ENCODE data around the gene PHKB.

PHKB gene

DNA sequence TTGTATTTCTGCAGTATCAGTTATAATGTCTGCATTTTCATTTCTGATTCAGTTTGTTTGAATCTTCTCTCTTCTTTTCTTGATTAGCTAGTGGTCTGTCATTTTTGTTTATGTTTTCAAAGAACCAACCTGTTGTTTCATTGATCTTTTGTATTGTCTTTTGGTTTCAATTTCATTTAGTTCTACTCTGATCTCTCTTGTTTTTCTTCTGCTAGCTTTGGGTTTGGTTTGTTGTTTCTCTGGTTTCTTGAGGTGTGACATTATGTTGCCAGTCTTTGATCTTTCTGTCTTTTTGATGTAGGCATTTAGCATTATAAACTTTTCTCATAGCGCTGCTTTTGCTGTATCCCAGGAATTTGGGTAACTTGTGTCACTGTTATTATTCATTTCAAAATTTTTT, 107.2 kb downstream of the PHKB start:
- no peak for DNase-seq (ENCODE audit: low read depth in 2 of 2)

DNA sequence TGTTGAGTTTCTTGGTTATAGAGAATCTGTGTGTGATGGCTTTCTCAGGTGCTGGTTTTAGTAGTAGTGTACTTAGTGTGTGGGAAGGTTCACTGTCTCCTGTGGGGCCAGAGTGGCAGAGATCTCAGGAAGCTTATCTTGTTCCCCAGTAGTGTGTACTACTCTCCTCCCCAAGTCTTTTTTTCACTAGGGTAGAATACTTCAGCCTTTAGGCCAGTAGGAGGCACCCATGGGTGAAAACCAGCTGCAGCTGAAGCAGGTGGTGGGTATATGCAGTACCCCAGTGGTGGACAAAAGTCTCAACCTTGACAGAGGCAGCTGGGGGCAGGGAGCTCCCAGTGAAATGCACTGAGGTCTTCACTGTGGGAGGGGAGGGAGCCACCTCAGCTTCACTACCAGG, 109.9 kb downstream of the PHKB start:
- no peak for DNase-seq (ENCODE audit: low read depth in 2 of 2)

DNA sequence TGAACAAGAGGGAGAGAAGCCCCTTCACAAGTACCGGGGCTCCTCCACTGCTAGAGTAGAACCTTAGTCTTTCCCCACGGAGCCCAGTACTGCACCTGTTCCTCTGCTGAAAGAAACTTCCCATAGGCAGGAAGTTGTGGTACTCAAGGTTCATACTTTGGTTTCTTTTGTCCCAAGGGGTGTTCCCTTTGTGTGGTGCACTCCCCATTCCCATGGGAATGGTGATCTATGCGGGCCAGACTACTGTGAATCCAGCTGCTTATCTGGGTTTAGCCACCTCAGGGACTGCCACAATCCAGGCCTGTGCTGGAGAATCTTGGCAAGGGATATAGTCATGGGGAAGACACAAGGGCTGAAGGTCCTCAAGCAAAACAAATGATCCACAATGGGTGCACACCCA, 110.6 kb downstream of the PHKB start:
- DNase-seq (ENCODE audit: low read depth in 2 of 2) = no peak

DNA sequence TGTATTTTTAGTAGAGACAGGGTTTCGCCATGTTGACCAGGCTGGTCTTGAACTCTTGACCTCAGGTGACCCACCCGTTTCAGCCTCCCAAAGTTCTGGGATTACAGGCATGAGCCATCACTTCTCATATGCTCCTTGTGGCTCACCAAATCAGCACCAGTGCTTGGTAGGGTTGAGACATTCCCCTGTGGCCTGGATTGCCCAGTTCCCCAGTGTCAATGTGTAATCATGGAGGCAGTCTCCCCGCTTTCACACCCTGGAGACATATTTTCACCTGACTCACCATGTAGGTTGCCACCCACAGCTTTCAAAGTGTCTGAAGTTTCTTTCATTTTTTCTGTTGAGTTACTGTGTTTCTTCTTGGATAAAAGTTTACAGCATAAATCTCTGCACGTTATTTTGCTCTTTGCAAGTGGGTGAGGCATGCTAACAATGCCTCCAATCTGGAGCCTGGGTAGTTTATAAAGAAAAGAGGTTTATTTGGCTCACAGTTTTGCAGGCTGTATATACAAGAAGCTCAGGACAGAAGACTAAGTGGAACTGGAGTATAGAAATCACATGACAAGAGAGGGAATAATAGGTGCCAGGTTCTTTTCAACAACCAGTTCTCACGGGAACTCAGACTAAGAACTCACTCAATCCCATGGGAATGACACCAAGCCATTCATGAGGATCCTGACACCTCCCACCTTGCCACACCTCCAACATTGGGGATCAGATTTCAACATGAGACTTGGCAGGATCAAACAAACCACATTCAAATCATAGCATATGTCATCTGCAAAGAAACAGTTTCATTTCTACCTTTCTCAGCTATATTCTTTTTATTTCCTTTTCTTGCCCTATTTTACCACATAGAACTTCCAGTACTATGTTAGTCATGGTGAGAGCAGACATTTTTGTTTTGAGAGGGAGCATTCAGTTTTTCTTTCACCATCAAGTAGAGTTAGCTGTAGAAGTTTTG, 113.2 kb downstream of the PHKB start:
- peak in 1 of 2 experiments; percentile 11 for DNase-seq (ENCODE audit: low read depth in 2 of 2)

DNA sequence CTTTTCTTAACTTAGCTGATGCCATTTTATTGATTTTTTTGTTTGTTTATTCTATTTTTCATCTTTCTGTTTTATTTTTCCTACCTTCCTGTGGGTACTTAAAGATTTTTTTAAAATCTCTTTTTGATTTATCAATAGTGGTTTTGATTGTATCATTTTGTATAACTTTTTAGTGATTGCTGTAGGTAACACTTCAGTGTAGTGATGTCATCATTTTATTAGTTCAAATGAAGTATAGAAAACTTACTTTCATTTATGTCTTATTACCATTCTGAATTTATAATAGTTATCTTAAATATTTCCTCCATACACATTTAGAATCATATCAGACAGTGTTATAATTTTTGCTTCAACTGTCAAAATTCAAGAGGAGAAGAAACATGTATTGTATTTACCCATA, 115.9 kb downstream of the PHKB start:
- DNase-seq (ENCODE audit: low read depth in 2 of 2) = no peak

DNA sequence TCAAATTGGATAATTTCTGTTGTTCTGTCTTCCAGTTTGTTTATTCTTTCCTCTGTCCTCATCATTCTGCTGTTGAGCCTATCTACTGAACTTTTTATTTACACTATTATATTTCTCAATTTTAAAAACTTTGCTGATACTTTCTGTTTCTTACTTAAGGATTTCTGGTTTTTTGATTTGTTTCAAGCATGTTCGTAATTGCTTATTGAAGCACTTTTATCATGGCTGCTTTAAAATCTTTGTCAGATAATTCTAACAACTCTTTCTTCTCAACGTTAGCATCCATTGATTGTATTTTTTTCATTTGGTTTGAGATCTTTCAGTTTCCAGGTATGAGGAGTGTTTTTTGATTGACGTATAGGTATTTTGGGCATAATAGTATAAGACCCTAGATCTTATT, 116.9 kb downstream of the PHKB start:
- no peak for DNase-seq (ENCODE audit: low read depth in 2 of 2)

DNA sequence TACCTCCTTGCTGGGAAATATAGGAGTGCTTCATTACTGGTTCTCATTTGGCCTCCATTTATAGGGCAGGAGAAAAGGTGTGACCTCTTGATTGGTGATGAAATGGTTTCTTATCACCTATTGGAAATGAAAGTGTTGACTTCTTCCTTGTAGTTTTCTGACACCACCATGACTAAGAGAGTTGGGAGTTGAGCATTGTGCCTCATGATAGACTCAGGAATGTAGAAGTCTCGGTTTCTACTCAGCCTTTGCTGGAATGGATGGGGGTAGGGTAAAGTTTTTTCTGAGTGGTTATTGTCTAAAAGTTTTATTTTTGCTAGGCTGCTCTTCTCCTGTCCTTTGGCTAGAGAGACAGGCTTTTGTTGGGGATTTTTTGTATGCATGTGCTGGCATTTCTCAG, 117.4 kb downstream of the PHKB start:
- DNase-seq (ENCODE audit: low read depth in 2 of 2) = no peak

DNA sequence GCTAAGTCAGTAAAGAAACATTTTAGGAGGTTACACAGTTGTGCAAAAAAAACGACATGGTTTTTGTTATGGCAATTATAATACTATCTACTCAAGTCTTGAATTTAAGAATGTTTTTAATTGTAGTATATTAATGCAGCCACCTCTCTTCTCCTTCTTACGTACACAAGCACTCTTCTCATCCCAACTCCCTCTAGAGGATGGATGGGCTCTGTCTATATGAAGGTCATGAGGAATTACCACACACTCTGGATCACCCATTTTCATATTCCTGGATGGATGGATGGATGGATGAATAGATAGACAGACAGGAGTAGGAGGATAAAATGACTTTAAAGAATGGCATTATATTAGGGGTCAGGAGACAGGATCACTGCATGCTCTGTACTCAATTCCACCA, 120.0 kb downstream of the PHKB start:
- DNase-seq (ENCODE audit: low read depth in 2 of 2) = no peak

DNA sequence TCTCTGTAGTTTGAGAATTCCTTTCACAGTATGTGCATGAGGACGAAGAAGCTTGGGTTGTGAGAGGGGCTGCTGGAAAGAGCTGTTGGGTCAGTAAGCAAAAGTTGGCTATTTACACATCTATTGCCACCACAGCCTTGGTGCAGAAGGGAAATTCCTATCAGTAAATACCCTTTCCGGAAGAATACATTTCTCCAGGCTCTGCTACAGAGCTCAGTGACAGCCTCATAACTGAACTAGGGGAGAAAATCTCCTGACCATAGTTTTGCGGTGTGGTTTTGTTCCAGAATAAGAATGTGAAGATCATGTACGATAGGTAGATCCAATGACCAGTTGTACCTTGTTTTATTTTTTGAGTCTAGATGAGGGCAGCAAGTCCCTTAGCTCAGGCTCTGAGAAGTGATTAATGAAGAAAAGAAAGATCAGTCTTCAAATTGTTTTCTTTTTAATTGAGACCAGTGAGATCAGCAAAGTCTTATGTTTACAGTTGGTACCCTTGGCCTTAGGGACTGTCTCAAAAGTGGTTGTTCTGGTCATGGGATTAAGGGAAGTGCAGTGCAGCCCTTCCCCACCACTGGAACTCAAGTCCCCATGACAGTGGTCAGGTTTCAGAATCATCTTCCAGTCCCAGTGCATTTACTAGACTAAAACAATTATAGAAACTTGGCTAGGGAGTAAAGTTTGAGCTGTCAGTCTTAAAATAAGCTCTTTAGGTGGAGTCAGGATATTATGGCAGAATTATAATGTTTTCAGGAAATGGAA, 123.5 kb downstream of the PHKB start:
- DNase-seq (ENCODE audit: low read depth in 2 of 2) = no peak

DNA sequence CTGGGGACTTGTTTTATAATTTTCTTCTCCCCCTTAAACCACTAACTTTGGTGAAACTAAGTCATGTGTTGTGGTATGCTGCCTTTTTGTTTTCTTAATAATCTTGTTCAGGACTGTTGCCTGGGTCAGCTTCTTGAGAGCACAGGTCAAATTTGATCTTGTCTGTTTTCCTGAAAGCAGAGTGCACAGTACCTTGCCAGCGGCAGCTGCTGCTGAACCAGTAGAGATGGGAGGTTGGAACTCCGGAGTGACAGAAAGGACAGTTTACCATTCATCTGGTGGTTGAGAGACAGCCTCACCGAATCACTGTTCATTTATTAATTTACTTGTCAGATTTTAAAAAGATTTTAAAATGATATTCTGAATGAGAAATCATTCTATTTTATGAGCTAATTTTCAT, 125.0 kb downstream of the PHKB start:
- no peak for DNase-seq (ENCODE audit: low read depth in 2 of 2)

DNA sequence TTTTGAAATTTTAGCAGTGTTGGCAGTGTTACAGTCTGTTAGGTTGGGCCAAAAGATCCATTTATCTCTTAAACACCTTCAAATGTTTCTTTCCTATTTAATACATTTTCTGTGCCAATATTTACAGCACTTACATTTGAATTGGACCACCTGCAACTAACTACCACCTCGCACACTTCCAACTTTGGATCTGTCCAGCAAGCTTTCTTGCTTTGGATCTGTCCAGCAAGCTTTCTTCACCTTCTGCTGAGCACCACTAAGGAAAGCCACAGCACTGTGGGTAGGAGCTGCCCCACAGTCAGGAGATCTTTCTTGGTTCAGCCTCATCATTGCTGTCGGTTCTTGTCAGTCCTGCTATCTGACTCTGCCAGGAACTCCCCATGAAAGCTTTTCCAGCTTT, 129.3 kb downstream of the PHKB start:
- DNase-seq (ENCODE audit: low read depth in 2 of 2) = no peak

DNA sequence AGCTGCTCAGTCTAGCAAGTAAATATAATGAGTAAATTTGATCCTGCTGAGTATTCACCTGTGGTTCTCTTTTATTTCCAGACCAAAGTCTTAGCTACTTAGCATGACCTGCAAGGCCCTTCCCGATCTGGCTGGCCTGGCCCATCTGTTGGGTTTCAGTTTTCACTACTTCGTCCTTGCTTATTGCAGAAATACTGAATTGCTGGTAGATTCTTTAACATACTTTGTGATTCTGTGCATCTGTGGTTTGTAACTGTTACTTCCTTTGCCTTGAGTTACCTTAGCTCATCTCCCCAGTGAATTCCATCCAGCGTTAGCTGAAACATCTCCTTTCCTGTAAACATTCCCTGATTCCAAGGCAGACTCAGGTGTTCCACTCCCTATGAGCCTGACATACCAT, 131.1 kb downstream of the PHKB start:
- DNase-seq (ENCODE audit: low read depth in 2 of 2) = no peak

DNA sequence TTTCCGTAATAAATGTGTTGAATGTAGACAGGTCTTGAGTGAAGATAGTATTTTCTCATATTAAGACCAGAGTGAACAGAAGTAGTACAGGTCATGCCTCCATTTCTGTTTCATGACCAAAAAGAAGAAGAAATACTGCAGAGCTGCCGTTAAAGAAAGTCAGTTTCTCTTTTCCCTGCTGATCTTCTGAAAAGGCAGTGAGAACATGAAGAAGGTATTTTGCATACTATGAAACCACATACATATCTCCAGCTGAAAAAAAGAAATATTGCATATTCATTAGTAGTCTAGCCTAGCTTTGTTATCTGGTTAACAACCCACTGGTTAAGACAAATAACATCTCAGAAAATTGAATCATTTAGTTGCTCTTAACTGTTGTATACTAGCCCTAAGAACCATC, 138.4 kb downstream of the PHKB start:
- no peak for DNase-seq (ENCODE audit: low read depth in 2 of 2)

DNA sequence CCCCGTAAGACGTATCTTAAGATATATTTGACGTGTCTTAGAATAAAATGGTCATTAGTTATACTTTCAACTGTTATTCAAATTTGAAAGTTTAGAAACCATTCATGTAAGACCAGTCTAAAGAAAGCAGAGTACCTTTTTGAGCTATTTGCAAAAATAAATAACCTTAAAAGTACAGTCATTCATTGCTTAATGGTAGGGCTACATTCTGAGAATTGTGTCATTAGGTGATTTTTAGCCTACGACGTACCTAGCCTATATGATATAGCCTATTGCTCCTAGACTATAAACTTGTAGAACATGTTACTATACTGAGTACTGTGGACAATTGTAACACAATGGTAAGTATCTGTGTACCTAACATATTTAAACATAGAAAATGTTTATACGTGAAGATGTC, 139.2 kb downstream of the PHKB start:
- DNase-seq (ENCODE audit: low read depth in 2 of 2) = no peak

DNA sequence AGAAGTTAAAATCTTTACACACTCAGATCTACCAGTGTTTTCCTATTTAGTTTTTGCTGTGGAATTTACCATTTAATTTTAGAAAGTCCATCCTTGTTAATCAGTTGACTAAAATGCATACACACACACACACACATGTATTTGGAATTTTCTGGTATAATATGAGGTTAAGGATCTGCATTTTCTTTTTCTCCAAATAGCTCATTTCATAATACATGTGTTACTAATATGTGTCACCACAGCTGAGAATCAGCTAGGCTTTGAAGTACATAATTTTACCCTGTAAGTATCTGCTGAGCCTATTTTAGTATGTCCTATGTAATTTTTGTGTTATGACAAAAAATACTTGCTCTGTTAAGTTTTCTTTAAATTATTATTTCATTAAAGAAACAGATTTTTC, 143.2 kb downstream of the PHKB start:
- peak; percentile 10 to 13 for DNase-seq (ENCODE audit: low read depth in 2 of 2)

DNA sequence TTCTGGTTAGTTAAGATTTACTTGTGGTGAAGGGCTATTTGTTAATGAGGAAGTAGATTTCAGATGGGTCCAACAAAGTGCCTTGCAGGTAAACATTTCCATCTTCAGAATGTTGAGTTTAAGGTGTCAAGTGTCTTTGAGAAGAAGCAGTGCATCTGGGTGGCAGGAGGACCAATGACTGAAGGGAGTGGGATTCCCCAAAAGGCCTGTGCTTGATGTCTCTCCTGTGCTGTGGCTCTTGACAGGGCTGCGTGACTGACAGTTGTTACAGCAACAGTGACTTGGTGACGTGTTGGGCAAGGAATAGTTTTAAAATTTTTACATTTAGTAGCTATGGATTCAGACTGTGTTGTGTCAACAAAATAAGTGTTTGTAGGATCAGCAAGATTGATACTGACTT, 149.9 kb downstream of the PHKB start:
- DNase-seq (ENCODE audit: low read depth in 2 of 2) = no peak

DNA sequence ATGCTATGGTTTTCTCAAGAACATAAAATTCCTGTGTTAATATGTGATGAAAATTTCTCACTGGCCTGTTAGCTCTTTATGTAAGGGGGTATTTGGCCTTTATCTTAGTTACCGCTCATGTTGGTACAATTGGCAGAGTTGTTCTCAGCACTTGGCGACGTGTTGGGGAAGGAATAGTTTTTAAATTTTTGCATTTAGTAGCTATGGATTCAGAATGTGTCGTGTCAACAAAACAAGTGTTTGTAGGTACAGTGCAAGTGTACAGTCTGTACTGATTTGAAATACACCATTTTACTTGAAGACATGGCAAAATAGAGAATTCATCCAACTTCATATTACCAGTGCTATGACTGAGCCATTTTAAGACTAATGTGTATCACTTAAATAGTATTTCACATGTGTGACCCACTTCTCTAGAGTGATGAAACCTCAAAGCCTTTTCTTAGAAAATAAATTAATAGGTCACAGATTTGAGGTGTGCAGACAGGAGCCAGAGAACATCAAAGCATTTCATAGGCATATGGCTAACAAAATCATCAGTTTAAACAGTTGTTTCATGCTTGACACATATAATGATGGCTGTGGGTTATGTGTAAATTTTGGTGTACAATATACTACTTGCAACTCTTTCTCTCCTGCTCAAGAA, 150.8 kb downstream of the PHKB start:
- no peak for DNase-seq (ENCODE audit: low read depth in 2 of 2)

DNA sequence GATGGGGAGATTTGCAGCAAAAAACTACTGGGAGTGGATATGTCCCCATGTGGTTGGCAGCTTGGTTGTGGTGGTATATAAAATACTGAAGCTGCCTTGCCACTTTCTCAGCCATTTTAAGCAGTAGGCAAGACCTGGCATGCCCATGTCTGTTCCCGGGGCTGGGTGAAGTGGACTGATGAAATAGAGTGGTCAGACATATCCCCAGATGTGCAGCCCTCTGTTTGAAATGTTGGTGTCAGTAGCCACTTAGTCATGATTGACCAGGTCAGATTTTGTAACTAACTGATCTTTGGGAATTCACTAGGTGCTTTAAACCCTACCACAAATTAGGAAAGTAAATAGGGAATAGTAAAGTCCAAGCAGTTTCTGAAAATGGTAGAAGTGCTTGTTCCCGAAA, 151.6 kb downstream of the PHKB start:
- no peak for DNase-seq (ENCODE audit: low read depth in 2 of 2)

DNA sequence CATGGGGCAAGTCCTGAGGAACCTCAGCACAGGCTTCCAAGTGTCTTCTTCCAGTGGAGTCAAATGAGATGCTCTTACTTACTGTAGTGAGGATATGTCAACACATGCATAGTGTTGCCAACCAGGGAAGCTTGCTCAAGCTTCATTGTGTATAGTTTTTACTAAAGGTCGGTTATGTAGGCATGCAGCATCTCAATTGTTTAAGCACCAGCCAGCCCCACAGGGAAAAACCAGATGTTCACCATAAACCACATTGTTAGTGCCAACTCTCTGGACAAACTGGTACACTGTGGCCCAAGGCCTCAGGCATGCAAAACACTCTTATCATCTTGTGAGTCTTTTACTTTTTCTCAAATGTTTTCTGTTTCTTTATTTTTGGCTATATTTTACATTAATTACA, 152.1 kb downstream of the PHKB start:
- DNase-seq (ENCODE audit: low read depth in 2 of 2) = no peak

DNA sequence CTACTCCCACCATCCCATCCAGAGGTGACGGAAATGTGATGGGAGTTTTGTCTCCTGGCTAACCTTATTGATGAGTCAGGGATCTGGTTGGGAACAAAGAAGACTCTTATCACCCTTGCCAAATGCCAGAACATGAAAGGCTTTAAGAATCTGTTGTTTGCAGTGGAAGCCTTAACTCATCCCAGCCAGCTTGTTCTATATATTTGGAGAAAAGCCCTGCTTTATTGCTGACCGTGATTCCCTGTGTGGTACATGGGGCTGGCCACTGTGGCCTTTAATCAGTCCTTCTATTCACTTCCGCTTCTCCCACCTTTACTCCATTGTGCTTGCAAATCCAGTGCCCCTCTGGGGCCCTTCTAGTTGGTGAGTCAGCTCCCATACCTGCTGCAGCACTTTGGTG, 156.6 kb downstream of the PHKB start:
- DNase-seq (ENCODE audit: low read depth in 2 of 2) = no peak

DNA sequence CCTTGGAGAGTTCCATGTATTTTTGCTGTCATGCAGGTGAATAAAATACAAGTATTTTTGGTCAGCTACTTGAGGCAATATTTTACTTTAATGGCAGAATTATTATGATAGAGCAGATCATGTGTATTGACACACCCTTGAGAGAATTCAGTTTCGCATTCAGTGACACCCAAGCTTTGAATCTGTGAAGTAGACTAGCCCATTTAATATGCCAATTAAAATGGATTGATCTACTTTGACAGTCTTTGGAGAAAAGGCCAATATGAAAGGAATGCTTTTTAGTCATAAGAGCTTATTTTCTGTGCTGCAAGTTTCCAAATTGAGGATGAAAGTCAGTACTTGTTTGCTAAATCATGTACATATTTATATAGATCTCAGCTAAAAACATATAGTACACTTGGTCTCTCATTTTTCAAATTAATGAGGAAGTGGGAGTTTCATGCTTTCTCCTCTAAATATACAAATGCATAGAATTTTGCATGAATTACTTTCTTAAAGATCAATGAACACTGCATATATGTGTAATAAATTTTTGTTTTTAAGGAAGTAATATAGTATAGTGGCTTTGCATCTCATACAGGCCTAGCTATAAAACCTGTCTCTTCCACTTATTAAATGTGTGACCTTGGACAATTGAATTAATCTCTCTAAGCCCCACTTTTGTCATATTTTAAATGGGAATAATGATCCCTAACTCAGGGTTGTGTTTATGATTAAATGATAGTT, 161.5 kb downstream of the PHKB start:
- no peak for DNase-seq (ENCODE audit: low read depth in 2 of 2)

DNA sequence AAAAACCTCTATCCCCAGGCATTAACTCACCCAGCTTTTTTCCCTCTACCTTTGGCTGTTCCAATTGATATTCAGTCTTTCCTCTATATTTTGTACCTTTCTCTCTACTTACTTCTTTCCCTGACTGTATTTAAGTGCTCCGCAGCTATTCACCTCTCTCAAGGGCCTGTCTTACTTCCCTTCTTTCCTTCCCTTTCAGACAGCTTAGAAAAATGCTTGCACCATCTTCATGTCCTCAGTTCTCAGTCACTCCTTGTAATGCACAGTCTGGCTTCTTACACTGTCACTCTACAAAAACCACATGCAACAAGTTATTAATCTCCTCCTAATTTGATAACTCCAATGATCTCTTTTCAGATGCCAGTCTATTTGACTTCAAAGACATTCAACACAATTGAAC, 163.4 kb downstream of the PHKB start:
- DNase-seq (ENCODE audit: low read depth in 2 of 2) = no peak
